UCSD-AML1 (cell line): ENCODE results near the gene PDZD4.
"Not testable (repeated sequence)": the region's sequence is repeated elsewhere in the genome, so short reads cannot be mapped to it uniquely, and the experiment has no call there.

Source experiments
- DNase-seq: peaks from one replicate; lab custom pipeline; 2025; ENCODE audit not compliant: unreplicated experiment; lab: John Stamatoyannopoulos, UW

PDZD4 gene

DNA sequence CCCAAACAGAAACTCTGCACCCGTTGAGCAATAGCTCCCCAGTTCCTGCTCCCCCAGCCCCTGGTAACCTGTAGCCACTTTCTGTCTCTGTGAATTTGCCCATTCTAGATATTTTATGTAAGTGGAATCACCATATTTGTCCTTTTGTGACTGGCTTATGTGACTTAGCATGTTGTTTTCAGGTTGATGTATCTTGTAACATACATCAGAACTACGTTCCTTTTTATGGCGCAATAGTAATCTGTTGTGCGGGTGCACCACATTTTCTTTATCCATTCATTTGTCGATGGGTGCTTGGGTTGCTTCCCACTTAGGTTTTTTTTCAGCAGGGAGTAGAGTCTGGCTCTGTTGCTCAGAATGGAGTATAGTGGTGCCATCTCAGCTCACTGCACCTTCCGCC, 6.6 kb upstream of the PDZD4 start:
- no peak for DNase-seq

DNA sequence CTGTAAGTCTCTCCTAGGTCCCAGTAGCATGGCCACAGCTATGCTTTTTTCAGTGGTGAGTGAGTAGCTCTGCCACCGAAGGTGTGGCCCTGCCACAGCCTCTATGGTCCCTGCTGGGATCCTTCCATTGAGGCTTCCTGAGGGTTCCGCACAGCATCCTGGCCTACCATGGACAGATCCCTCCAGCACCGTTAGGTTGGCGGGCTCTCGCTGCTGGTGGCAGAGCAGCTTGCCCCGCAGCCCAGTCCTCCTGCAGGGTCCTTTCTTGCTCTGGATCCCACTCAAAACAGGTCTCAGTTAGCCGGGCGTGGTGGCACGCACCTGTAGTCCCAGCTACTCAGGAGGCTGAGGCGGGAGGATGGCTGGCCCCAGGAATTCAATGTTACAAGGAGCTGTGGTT, 2.4 kb upstream of the PDZD4 start:
- DNase-seq = no peak

DNA sequence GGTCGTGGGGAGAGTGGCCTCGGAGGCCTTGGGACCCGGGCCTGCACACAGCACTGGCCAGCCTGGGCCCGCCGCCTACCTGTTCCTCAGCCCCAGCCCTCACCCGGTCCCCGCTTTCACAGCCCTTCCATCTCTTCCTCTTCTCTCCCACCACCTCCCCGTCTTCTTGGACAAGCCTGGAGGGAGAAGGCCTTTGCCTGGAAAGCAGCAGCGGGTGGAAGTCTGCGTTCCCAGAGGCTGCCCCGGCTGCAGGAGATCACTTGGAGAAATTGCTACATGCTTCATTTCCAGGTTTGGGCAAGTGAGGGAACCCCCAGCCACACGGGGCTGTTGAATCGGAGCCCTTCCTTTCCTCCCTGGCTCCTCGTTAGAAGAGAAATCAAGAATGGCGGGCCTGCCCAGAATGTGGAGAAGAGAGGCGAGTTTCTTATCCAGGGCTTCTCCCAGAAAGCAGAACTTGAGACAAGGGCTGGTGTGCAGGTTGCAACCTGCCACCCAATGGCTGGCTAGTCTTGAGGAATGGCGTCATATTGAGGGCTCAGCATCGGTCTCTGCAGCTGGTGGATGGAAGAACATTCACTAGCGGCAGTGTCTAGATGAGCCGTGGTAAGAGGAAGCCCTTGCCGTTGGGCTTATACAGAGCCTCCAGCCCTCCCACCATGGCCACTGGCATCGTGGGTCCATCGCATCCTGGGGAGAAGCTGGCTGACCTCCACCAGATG, 1.2 kb upstream of the PDZD4 start:
- DNase-seq = no peak

DNA sequence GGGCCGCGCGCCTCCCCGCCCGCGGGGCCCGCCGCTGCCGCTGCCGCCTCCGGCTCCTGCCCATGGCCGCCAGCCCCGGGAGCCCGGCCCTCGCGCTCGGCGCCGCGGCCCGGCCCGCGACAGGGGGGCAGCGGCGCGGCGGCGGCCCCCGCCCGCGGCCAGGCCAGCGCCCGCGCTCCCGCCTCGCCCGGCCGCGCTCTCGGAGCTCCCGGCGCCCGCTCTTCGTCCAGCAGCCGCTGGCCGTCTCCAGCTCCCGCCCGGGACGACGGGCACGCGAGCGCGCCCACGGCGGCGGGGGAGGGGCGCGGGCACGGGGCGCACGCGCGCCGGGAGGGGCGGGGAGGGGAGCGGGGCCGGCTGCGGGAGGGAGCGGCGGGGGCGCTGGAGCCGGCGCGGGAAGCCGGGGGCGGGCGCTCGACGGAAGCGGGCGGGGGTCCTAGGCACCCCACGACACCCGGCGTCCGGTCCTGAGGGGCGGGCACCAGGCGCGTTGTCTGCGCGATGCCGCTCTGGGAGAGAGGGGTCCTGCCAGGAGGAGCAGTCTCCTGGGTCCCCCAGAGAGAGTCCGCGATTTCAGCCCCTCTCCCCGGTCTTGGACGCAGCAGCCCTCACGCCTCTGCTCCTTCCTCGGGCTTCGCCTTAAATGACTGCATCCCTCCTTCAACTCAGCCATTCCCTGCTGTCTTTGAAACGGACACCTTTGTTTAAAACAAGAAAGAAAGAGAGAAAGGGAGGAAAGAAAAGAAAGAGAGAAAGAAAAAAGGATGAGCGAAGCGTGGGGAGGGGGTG, 490 bp upstream of the PDZD4 start:
- no peak for DNase-seq

DNA sequence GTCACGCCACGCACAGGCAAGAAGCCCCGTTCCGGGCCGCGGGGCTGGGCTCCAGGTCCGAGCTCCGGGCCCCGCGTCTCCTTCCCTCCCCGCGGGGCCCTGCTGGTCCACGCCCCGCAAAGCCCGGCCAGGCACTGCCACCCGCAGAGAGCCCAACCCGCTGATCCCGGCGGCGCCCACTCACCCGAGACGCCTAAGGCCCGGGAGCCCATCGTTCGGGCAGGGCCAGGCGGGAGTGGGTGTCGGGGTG, 870 bp downstream of the PDZD4 start:
- no peak for DNase-seq

- no peak for DNase-seq
These were observed 1.4 kb downstream of the PDZD4 start for GRCh38 chrX:153828723-153829548.

GRCh38 chrX:153828308-153828707, 2.0 kb downstream of the PDZD4 start:
- no peak for DNase-seq

- no peak for DNase-seq
These were observed 2.4 kb downstream of the PDZD4 start for GRCh38 chrX:153827903-153828302.

GRCh38 chrX:153827016-153827415, 3.3 kb downstream of the PDZD4 start:
- no peak for DNase-seq

DNA sequence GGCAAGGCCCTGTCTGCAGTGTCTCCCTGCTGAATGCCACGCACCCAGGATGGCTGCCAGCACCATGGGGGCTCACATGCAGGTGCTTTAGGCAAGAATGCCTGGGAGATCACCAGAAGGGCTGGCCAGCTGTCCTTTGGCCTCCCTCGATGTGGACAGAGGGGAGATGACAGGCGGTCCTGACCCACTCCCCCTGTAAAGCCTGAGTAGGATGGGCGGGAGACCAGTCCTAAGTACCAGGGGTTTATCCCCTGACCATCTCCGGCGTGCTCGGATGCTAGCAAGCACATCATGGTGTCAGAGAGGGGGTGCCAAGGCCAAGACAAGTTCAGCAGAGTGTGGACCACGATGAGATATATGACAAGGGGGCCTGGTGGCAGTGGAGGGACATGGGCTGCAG, 5.3 kb downstream of the PDZD4 start:
- DNase-seq = no peak

DNA sequence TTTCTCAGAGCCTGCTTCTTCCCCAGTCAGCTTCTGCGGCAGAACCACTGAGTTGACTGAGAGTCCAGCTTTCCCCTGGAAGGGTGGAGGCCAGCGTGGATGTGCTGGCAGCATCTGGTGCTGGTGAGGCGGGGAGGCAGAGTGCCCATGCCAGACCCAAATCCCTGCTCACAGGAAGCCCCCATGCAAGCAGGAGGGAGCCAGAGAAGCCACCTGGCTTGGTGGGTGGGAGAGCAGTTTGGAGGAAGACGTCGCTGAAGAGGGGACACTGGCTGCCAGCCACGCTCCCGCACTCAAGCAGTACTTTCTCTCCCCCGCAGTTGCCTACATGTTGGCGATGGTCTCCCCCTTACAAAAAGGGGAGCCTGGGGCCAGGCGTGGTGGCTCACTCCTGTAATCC, 6.0 kb downstream of the PDZD4 start:
- DNase-seq = no peak

DNA sequence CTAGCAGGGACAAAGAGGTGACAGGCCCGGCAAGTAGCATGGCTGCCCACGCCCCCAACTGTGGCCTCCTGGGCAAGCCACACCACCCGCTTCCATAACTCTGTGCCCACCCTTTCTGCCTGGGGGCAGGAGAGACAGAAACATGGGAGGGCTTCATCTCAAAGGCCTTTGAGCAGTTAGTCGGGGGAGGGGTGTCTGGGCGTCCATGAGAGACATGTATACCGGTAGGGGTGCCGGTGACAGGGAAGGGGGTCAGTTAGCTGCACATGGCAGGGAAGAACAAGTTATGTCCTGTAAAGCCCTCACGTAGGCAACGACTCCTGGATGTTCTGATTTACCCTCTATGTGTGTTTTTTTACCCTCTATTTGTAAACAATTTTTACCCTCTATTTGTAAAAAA, 9.3 kb downstream of the PDZD4 start:
- DNase-seq = no peak

GRCh38 chrX:153820601-153821000, 9.7 kb downstream of the PDZD4 start:
- DNase-seq = no peak

DNA sequence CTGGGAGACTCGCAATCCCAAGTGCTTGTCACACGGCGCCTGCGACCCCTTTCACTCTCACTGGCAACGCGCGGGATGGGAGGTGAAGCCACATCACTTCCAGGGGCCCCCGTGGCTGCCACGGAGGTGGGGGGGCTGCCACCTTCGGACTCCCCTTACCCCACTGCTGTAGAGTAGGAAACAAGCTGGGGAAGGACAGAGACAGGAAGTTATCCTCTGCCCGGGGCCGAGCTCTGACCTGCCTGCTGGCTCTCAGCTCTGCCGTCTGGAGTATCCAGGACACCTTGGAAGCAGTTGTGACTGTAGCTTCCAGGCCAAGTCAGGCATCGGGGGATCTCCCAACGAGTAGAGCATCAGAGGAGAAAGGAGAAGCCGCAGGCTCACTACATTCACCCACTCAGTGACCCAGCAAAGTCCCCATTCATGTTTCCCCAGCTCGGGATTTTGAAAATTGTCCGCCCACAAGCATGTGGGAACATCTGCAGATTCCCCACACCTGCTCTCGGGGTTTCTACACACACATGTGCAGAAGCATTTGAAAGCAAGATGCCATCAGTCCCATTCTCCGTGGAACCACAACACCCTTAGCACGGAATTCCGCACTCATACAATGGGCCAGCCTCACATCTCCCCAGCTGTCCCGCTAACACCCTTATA, 10.8 kb downstream of the PDZD4 start:
- DNase-seq = no peak

DNA sequence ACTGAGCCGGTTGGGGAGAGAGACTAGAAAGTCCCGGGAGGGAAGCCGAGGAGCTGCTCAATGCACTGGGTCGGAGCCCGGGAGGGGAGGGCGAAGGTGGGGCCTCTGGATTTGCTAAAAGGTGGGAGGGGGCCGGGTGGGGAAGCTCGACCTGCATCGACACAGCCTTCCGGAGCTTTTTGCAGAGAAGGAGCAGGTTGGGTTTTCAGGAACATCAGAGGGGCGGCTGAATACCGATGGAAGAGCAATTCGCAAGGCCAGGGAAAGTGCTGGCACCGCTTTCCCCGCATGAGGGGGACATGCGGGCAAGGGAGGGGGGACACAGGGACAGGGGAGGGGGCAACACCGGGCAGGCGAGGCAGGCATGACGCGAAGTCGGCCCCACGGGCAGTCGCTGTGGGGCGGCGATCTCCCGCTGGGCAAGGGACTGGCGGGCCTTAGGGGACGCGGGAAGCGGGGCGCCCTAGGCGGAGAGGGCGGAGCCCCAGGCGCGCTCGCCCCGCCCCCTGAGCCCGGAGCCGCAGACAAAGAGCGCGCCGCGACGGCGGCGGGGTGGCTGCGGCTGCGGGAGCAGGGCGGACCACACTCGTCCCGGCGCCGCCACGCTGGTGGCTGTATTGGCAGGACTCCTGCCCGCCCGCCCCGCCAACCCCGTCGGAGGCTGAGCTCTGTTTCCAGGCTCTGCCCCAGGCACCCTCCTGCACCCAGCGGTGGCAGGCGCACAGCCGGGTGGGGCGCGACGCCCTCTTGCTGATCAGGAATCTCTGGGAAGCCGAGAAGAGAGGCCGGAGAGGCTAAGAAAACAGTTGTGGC, 11.6 kb downstream of the PDZD4 start:
- no peak for DNase-seq

DNA sequence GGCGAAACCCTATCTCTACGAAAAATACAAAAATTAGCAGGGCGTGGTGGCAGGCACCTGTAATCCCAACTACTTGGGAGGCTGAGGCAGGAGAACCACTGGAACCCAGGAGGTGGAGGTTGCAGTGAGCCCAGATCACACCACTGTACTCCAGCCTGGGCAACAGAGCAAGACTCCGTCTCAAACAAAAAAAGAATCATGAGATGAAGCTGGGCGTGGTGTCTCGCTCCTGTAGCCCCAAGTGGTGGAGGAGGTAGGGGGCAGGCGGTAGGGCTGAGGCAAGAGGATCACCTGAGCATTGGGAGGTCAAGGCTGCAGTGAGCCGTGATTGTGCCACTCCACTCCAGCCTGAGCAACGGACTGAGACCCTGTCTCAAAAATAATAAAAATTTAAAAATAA, 12.3 kb downstream of the PDZD4 start:
- not testable (repeated sequence) for DNase-seq

DNA sequence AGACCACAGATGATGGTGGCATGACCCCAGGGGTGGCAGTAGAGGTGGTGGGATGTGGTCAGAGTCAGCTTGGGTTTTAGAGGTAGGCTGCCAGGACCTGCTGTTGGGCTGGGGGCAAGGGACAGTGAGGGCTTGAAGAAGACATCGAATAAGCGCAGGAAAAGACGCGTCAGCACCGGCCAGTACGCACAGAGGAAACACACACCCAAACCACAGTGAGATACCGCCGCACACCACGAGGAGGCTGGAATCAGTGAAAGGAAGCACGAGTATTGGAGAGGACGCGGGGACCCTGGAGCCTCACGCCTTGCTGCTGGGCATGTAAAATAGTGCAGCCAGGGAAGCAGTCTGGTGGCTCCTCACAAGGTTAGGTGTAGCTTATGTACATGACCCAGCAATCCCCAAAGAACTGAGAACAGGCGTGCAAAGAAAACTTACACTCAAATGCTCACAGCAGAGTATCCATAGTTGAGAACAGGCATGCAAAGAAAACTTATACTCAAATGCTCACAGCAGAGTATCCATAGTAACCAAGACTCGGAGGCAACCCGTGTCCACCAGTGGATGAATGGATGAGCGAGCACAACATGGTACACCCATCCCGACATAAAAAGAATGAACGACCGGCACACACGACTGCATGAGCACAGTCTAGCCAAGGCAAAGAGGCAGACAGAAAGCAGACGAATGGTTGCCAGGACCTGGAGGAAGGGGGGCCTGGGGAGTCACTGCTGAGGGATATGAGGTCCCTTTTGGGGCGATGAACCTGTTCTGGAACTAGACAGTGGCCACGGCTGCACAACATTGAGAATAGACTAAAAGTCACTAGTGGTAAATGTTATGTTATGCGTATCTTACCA, 13.3 kb downstream of the PDZD4 start:
- peak; percentile 41 for DNase-seq

DNA sequence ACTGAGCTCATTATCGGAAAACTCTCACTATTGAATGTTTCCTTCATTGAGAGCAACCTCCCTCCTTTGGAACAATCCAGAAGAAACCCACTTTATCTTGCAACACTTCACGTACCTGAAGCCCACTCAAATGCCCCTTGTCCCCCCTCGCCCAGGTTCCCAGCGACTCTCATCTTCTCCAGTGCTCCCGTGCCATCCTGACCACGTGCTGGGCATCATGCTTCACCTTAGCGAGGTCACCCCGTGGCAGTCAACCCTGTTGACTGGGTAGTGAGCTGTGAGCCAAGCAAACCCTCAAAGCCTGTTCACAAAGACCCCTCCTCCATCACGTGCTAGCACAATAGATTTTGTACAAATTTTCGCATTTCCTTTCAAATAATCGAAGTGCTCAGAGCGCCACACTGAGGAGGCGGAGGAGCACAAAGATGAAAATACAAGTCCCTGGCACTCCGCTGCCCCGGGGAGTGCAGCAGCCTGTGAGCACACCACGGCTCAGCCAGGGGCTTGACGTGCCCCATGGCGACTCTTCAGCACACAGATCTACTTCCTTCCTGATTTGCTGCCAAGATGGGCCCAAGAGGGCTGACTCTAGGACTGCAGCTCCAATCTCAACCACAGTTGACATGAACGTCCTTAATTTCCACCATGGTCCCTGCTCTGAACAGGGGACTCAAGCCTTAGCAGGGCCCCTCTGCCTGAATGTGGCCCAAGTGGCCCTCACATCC, 15.6 kb downstream of the PDZD4 start:
- peak; percentile 35 for DNase-seq

DNA sequence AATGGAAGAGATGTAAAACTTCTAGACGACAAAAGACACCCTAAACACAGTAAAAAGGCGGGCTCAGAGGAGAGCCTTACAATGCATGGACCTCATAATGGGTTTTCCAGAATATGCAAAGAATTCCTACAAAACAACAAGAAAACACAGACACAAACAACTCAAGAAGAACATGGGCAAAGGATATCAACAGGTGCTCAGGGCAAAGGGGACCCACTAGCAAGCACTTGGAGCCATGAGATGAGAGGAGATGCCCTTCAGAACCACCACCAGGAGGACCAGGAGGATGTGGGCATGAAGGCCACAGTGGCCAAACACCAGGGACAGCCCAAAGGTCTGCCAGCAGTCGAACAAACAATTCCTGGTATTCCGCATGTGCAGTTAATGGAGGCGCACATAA, 17.2 kb downstream of the PDZD4 start:
- no peak for DNase-seq
